Measurements from ENCODE around the gene CGB7. TPM values are rescaled to one million over a fixed set of nuclear protein-coding genes. Genes with fewer than 3 reads are reported as not detected.
"Not testable (repeated sequence)": the region's sequence is repeated elsewhere in the genome, so short reads cannot be mapped to it uniquely, and the experiment has no call there.

Gene CGB7
- total and polyA plus RNA-seq, 10 of the 15 experiments (the other 5 are each of a cell fraction or from before 2014, with no cell fraction given) = 0.06 TPM; not detected in 9

DNA sequence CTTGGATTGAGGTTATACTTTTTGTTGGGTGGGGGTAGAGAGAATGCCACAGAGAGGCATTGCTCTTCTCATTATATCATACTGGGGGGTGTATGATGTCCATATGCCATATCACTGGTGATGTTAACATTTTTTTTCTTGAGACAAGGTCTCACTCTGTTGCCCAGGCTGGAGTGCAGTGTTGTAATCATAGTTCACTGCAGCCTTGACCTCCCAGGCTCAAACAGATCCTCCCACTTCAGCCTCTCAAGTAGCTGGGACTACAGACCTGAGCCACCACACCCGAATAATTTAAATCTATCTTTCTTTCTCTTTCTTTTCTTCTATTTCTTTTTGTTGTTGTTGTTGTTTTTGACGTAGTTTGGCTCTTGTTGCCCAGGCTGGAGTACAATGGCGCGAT is 22.8 kb upstream of the CGB7 start:
- in situ Hi-C loops (cut with MboI) = no loop called here
- no peak overlapping the region for H2AFZ ChIP-seq (ENCODE audit: control insufficient read depth, low read depth, low read length)
- no peak overlapping the region for H3K9ac ChIP-seq (ENCODE audit: control insufficient read depth, insufficient read depth, low read length)
- no TSS peak for BruUV-seq (replicated peaks)
- no peak overlapping the region for H3K27ac ChIP-seq (ENCODE audit: control insufficient read depth, insufficient read depth)
- ChIA-PET CTCF (interaction anchor here (0.6 kb wide), 1 partner anchor 463 kb away, joined by 3 read pairs; no protein-coding TSS in a partner anchor), SMC1A (ENCODE audit: uncharacterized antibody, unreplicated experiment) (no interaction called here), POLR2A (no interaction called here), RAD21 (ENCODE audit: unreplicated experiment) (no interaction called here)
- FAIRE-seq (no peak), ATAC-seq (no peak), DNase-seq (ENCODE audit: low read depth, low spot score) (no peak)
- WGBS (ENCODE audit: insufficient coverage, insufficient replicate concordance, low lambda C conversion rate, missing lambda C conversion rate) = 70% methylated on average over 4 of the region's 4 CpGs
- H3K4me2 ChIP-seq (ENCODE audit: control insufficient read depth, insufficient read depth) = no peak overlapping the region
- no peak for TF ChIP-seq TCF12 (IDR thresholded peaks at IDR 0.05; ENCODE audit: low read depth, low read length)
- no peak for TF ChIP-seq KAT2A (conservative IDR thresholded peaks at IDR 0.05; ENCODE audit: control insufficient read depth, low read depth, low read length)
- TF ChIP-seq EED (IDR thresholded peaks at IDR 0.05; ENCODE audit: low read depth) = no peak
- TF ChIP-seq RBBP5 (conservative IDR thresholded peaks at IDR 0.05) = no peak
- no peaks in the 10 kb centered on the region for H3K4me1 ChIP-seq (ENCODE audit: control insufficient read depth, insufficient read depth, low read length)
- intact Hi-C loops (cut with micrococcal nuclease; ENCODE audit: unreplicated experiment) = no loop called here
- no peaks in the 10 kb centered on the region for H3K36me3 ChIP-seq (ENCODE audit: control insufficient read depth in 2 of 2, insufficient read depth in 2 of 2, low read length in 1 of 2)
- no peaks in the 10 kb centered on the region for H3K27me3 ChIP-seq (replicated peaks in 1 of 2; ENCODE audit: control insufficient read depth in 2 of 2, insufficient read depth in 2 of 2, low read length in 1 of 2)
- H3K9me3 ChIP-seq (replicated peaks; ENCODE audit: control insufficient read depth, insufficient read depth, low read length) = no peaks in the 10 kb centered on the region; the same call in 2 of the 3 replicates
- H3K79me2 ChIP-seq (ENCODE audit: control insufficient read depth, insufficient read depth, low read length) = peaks cover 2% of the 10 kb centered on the region
- no peaks in the 10 kb centered on the region for H4K20me1 ChIP-seq (ENCODE audit: control insufficient read depth, insufficient read depth)
- H3K4me3 ChIP-seq = no peak overlapping the region

DNA sequence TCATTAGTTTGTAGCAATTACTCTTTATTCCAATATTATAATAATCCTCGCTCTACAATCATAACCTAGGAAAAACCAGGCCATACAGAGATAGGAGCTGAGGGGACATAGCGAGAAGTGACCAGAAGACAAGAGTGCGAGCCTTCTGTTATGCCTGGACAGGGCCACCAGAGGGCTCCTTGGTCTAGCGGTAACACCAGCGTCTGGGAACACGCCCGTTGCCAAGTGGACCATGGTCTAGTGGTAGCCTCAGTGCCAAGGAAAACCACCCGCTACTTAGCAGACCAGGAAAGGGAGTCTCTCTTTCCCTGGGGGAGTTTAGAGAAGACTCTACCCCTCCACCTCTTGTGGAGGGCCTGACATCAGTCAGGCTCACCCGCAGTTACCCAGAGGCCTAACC is 17.3 kb upstream of the CGB7 start:
- ChIA-PET SMC1A (ENCODE audit: uncharacterized antibody, unreplicated experiment) (interaction anchor here (1.1 kb wide), 1 partner anchor 124 kb away, joined by 5 read pairs; no protein-coding TSS in a partner anchor), CTCF (interaction anchor here (1.1 to 2.6 kb wide), 4 partner anchors 22 to 146 kb away, joined by 4 to 15 read pairs (median 8); no protein-coding TSS in a partner anchor)
- BruUV-seq (replicated peaks); H3K79me2 ChIP-seq (ENCODE audit: control insufficient read depth, insufficient read depth, low read length); H3K9me3 ChIP-seq (replicated peaks; ENCODE audit: control insufficient read depth, insufficient read depth, low read length); H4K20me1 ChIP-seq (ENCODE audit: control insufficient read depth, insufficient read depth); H3K27ac ChIP-seq (ENCODE audit: control insufficient read depth, insufficient read depth); in situ Hi-C loops (cut with MboI); H3K4me1 ChIP-seq (ENCODE audit: control insufficient read depth, insufficient read depth, low read length); H3K27me3 ChIP-seq (replicated peaks in 1 of 2; ENCODE audit: control insufficient read depth in 2 of 2, insufficient read depth in 2 of 2, low read length in 1 of 2); H2AFZ ChIP-seq (ENCODE audit: control insufficient read depth, low read depth, low read length); H3K4me2 ChIP-seq (ENCODE audit: control insufficient read depth, insufficient read depth); FAIRE-seq; H3K36me3 ChIP-seq (ENCODE audit: control insufficient read depth in 2 of 2, insufficient read depth in 2 of 2, low read length in 1 of 2); POLR2A ChIA-PET; RAD21 ChIA-PET (ENCODE audit: unreplicated experiment); intact Hi-C loops (cut with micrococcal nuclease; ENCODE audit: unreplicated experiment); H3K4me3 ChIP-seq; H3K9ac ChIP-seq (ENCODE audit: control insufficient read depth, insufficient read depth, low read length); DNase-seq (ENCODE audit: low read depth, low spot score): not testable (repeated sequence)
- ATAC-seq = peak; percentile 52; the same call in 2 of the 3 replicates
- TF ChIP-seq, protein P1, sequence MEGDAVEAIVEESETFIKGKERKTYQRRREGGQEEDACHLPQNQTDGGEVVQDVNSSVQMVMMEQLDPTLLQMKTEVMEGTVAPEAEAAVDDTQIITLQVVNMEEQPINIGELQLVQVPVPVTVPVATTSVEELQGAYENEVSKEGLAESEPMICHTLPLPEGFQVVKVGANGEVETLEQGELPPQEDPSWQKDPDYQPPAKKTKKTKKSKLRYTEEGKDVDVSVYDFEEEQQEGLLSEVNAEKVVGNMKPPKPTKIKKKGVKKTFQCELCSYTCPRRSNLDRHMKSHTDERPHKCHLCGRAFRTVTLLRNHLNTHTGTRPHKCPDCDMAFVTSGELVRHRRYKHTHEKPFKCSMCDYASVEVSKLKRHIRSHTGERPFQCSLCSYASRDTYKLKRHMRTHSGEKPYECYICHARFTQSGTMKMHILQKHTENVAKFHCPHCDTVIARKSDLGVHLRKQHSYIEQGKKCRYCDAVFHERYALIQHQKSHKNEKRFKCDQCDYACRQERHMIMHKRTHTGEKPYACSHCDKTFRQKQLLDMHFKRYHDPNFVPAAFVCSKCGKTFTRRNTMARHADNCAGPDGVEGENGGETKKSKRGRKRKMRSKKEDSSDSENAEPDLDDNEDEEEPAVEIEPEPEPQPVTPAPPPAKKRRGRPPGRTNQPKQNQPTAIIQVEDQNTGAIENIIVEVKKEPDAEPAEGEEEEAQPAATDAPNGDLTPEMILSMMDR (IDR thresholded peaks at IDR 0.05 in 2 of 3, conservative IDR thresholded peaks at IDR 0.05 in 1 of 3; ENCODE audit: control insufficient read depth in 2 of 3, extremely low read depth in 1 of 3, insufficient read depth in 1 of 3, low read depth in 3 of 3, low read length in 3 of 3) = peak; percentile 33 to 54 (median 42); a peak in 5 of 6 replicates
- peak; percentile 36; the same call in 1 of the 2 replicates for TF ChIP-seq SMC3 (IDR thresholded peaks at IDR 0.05; ENCODE audit: borderline replicate concordance, low read length)
- peak; percentile 41; the same call in 1 of the 2 replicates for TF ChIP-seq RAD21 (IDR thresholded peaks at IDR 0.05; ENCODE audit: insufficient read depth, low read depth, low read length)
- 12% methylated on average over 8 of the region's 9 CpGs for WGBS (ENCODE audit: insufficient coverage, insufficient replicate concordance, low lambda C conversion rate, missing lambda C conversion rate)

All from GM12878 (cell line).